Measurements from ENCODE around the gene SPACA7.

SPACA7 gene

DNA sequence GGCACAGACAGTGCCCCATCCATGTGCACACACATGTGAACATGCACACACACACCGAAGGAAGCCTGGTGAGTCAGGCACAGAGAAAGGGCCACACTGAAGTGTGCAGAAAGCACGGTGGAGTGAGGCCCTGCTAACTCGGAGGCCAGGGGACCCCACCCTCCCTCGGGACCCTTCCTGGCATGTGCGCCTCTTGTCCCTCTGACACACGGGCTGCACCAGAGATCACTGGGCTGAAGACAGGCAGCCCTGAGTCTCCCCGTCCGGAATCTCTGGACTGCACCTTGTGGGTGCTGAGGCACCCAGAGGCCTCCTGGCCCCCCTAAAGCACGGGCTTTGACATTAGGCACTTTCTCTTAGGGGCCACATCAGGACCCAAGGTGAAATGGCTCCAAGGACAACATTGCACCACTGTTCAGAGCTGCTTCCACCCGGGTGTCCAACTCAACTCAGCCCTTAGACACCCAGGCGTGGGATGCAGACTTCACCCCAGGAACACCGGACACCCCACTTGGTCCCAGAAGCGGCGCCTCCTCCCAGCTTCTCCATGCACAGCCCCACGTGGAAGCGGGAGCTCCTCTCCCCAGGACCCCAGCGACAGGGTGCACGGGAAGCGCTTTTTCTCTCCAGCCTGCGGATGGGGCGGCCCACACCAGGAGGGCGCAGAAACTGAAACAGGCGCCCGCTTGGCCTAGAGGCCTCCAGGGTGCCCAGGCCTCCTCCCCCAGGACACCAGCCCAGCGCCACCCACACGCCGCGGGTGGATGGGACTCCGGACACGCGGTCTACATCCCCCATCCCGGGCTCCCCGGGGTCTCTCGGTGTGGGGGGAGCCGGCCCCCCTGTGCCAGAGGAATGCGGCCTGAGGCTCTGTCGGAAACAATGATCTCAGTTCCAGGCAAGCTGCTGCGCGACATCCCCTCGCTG lies 90.2 kb downstream of the SPACA7 start:
- no peak for DNase-seq

DNA sequence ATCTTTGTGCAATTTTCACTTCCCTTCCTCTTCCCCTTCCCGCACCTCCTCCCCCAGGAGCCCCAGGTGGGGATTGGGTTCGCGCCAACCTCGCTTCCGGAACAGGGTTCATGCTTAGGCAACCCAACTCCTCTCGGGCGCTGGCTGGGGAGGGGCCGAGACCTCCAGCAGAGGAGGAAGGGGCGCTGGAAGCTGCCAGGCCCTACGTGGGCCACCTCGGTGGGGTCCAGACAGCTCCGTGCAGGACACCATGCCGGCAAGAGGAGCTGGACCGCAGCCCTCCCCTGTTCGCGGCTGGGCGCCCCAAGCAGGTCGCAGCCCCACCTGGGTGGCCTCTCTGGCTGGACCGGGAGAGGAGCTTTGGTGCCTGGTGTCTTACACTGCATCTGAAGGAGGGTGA lies 91.1 kb downstream of the SPACA7 start:
- DNase-seq: no peak

DNA sequence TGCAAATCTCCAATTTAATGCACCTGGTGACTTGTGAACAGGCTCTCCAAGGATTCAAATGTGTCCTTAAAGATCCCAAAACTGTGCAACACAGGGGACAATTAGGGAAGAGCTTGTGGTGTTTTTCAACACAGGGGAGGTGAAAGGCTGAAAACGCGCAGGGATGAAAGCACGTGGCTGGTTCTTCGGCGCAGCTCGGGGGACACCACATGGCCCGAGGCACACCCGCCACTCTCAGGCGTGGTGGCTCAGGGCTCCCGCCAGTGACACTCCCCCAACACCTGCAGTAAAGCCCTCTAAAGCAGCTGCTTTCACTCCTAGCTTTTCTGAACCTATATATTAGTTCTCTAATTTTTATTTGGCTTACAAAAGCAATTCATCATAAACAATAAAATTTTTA lies 91.9 kb downstream of the SPACA7 start:
- no peak for DNase-seq

DNA sequence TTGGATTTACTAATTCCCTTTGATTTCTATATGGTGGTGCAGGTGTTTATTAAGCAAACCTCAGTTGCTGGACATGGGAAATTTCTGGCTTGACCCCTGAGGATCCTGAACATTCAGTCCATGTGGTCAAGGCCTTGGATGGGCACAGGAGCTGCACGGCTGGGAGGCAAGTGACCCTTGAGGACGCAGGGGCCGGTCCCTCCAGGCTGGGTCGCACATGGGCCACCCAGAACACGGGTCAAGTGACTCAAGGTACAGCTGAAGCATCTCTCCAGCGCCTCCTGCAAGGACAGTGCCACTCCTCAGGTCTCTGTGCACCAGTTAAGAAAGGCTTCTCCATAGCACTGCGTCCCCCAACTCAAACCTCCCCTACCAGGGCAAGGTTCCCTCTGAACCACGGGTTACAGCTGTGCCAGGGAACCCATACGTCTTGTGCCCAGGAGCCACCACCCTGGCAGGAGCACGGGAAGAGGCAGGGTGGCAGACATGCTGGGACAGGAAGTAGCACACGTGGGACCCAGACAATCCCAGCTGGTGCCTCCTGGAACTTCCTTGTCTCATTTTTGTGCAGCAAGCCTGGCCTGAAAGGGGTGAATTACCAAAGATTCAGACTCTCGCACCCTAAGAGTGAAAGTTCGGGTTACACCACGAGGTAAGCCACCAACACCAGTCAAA lies 93.1 kb downstream of the SPACA7 start:
- no peak for DNase-seq

DNA sequence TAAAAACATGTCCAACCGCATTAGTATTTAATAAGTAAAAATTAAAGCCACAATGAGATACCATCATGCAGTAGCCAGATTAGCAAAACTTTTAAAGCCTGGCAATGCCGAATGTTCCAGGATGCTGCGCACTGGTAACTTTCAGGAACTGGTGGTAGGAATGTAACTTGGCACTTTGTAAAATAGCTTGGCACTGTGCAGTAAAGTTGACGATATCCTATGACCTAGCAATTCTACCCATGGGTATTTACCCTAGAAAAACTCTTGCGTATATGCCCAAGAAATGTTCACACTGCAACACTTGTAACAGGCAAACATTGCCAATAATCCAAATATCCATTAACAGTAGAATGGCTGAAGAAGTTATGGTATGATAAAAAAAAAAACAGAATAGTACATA lies 97.7 kb downstream of the SPACA7 start:
- no peak for DNase-seq

DNA sequence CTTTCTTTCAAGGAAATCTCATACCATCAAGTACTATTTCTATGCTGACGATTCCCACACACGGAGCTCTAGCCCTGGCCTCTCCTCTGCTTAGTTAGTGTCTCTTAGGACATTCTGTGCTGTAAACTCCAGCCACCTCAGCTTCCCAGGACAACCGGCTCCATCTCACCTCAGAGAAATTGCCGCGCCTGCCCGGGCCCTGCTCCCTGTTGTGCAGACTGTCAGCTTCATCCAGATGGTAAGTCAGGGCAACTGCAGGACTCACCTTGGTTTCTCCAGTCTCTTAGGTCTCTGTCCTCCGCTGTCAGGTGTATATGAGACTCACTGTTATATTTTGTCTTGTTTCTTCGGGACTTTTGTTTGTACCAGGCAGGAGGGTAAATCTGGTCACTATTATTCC lies 98.7 kb downstream of the SPACA7 start:
- no peak for DNase-seq

DNA sequence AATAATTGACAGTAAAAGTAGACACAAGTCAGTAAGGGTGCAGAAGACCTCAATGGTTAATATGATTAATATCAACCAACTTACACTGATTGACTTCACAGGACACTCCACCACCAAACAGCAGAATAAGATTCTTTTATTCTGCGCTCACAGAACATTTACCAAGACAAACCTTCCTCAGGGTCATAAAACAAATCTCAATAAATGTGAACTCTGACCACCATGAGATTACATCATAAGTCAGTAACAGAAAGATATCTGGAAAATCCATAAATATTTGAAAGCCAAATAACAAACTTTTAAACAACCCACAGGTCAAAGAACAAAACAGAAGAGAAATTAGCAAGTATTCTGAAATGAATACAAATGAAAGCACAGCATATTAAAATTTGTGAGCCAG lies 99.7 kb downstream of the SPACA7 start:
- DNase-seq: no peak

DNA sequence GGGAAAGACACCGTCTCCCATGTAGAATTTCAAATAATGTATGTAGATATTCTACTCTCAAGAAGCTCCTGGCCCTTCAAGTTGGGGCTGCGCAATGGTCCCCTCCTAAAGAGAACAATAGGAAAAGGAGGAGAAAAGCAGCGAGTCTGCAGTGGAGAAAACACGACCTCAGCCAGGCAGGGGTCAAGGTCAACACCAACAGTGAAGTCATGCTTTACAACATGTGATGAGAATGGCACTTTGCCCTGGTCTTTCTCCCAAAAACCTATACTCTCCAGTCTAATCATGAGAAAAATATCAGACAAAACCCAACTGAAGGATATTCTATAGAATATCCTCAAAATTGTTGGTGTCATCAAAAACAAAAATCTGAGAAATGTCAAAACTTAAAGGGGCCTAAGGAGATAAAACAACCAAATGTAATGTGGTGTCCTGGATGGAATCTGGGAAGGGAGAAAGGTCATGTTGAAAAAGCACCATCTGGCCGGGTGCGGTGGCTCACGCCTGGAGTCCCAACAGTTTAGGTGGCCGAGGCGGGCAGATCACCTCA lies 101.0 kb downstream of the SPACA7 start:
- DNase-seq: no peak

DNA sequence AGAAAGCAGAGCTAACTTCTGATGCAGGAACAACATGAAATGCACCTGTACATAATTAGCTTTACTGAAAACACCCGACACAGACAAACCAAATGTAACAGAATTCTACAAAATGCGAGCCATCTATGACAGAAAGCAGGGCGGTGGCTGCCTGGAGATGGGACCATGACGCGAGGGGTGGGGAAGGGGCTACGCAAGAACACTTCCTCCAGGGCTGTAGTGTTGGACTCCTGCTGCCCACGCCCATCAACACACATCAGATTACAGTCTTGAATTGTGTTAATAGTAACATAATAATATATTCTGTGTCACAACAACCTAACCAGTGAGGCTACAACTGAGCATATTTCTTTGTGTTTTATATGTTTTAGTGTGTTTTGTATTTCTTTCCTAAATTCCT lies 103.2 kb downstream of the SPACA7 start:
- DNase-seq: no peak

DNA sequence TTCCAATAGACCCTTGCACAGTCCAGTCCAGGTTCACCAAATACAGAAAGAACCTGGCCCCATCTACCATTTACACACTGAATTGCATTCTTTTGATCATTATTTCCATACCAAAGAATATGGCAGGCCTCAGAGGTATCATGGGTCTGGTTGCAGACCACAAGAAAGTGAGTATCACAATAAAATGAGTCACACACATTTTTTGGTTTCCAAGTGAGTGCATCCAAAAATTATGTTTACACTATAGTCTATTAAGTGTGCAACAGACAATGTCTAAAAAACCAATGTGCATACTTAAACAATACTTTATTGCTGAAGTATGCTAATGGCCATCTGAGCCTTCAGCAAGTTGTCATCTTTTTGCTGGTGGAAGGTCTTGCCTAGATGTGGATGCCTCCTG lies 105.3 kb downstream of the SPACA7 start:
- DNase-seq: no peak

DNA sequence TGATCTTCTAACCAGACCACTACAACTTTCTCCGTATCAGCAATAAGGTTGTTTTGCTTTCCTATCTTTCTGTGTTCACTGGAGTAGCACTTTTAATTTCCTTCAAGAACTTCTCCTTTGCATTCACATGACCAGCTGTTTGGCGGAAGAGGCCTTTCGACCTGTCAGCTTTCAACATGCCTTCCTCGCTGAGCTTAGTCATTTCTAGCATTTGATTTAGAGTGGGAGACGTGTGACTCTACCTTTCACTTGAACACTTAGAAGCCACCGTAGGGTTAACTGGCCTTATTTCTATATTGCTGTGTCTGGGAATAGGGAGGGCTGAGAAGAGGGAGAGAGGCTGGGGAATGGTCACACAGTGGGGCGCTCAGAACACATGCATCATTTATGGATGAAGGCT lies 107.1 kb downstream of the SPACA7 start:
- no peak for DNase-seq

Data from fibroblast of skin of scalp (primary cell).